Esophagus squamous epithelium (tissue), 4 donors: ENCODE results near the gene INSL3.
"Not testable (repeated sequence)": the region's sequence is repeated elsewhere in the genome, so short reads cannot be mapped to it uniquely, and the experiment has no call there.

Experiments used
- POLR2A ChIP-seq, 4 donors: fragments of 450-650 bp; IDR thresholded peaks; one replicate each; pipeline ENCODE4 v1.6.1; 2017; ENCODE audit warnings: antibody characterized with exemption in 4 of 4, mild to moderate bottlenecking in 4 of 4, moderate library complexity in 3 of 4
- TF ChIP-seq, protein P1 (sequence below), 6 experiments: fragments of 450-650 bp in 4 of 6; fragments of 200-600 bp in 2 of 6; sonication (generic) in 2 of 6; IDR thresholded peaks; one replicate each; pipeline ENCODE4 v1.5.1; 2016 to 2019; ENCODE audit warnings: antibody characterized with exemption in 6 of 6, mild to moderate bottlenecking in 4 of 6, moderate library complexity in 4 of 6

- not testable (repeated sequence) for TF ChIP-seq POLR2A (IDR thresholded peaks at IDR 0.05)
- TF ChIP-seq, protein P1, sequence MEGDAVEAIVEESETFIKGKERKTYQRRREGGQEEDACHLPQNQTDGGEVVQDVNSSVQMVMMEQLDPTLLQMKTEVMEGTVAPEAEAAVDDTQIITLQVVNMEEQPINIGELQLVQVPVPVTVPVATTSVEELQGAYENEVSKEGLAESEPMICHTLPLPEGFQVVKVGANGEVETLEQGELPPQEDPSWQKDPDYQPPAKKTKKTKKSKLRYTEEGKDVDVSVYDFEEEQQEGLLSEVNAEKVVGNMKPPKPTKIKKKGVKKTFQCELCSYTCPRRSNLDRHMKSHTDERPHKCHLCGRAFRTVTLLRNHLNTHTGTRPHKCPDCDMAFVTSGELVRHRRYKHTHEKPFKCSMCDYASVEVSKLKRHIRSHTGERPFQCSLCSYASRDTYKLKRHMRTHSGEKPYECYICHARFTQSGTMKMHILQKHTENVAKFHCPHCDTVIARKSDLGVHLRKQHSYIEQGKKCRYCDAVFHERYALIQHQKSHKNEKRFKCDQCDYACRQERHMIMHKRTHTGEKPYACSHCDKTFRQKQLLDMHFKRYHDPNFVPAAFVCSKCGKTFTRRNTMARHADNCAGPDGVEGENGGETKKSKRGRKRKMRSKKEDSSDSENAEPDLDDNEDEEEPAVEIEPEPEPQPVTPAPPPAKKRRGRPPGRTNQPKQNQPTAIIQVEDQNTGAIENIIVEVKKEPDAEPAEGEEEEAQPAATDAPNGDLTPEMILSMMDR (IDR thresholded peaks at IDR 0.05): not testable (repeated sequence)
Measured at GRCh38 chr19:17777840-17778239, 43.5 kb downstream of the INSL3 start.
